Loucy (cell line): ENCODE data around the gene SPATA25.

ENCODE experiments used
- CTCF ChIP-seq: fragments of 200-600 bp; sonication (generic); conservative IDR thresholded peaks from 2 replicates; pipeline ENCODE4 v1.5.1; 2014; ENCODE audit warnings: mild to moderate bottlenecking, antibody characterized with exemption, low read length
- EZH2phosphoT487 ChIP-seq: fragments of 200-600 bp; IDR thresholded peaks from 2 replicates; pipeline ENCODE4 v1.6.1; 2018; ENCODE audit warnings: antibody characterized with exemption, mild to moderate bottlenecking, moderate library complexity, borderline replicate concordance

- TF ChIP-seq CTCF, result no peak
- no peak for TF ChIP-seq EZH2phosphoT487
Measured at GRCh38 chr20:45913116-45913515, 25.7 kb upstream of the SPATA25 start.
